GM13976 (cell line): ENCODE data around the gene DDAH2.

Experiments used
- DNase-seq: peaks from one replicate; pipeline ENCODE4 v3.0.0; 2012; ENCODE audit warnings: low spot score
- in situ Hi-C: fragments of 300-500 bp; cut with MboI; formaldehyde crosslinking; loops from one replicate; pipeline ENCODE4 v1.12.0; 2022; ENCODE audit warnings: low sequenced_read_pairs, mixed read lengths, inconsistent platforms; ENCODE audit not compliant: unreplicated experiment
- TF ChIP-seq, protein P1 (sequence below): IDR thresholded peaks from 2 replicates; pipeline ENCODE4 v1.5.1; 2012; ENCODE audit warnings: borderline replicate concordance, mild to moderate bottlenecking; ENCODE audit not compliant: insufficient read depth; ENCODE audit errors: extremely low read depth, missing control alignments, control extremely low read depth

Gene DDAH2

DNA sequence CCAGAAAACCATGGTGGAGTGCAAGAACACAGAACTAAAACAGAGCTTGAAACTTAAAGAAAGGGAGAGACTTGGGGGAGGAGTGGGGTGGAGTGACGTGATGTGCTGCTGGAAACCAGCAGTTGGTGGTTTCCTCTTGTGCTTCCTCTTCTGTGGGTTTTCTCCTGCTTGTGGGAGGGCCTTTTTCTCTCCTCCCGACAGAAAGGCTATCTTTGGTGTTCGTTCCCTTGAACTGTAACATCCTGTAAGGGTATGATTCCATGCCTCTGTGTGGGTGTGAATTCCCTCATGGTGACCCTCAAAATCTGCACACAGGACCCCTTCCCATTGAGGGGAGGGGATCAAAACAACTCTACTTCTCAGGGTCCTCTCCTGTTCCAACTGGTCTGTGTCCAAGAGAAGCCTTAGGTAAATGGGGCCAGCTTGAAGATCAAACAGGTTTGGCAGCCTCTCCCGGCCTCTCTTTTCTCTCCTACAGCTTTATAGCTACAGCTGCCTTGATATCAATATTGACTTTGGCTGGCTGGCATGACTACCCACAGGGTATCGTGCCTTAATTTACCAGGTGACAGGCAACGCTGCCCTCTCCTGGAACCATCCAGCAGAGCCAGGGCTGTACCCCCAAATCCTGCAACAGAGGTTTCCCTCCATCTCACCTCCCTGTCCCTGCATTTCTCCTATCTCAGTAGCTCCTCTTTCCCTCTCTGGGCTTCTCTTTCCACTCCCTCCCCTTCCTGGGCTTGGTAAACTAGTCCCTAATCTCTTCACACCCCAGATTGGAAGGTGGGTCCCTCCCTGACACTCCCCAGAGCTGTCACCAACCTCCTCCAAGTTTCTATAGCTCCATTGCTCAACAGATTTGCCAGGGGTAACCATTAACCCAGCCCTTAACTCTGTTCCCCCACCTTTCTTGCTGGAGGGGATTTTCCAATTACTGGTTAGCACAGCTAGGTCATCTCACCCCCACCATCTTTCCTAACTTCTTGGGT lies 9.2 kb upstream of the DDAH2 start:
- in situ Hi-C loops = no loop called here
- peak; percentile 78 for DNase-seq
- TF ChIP-seq, protein P1, sequence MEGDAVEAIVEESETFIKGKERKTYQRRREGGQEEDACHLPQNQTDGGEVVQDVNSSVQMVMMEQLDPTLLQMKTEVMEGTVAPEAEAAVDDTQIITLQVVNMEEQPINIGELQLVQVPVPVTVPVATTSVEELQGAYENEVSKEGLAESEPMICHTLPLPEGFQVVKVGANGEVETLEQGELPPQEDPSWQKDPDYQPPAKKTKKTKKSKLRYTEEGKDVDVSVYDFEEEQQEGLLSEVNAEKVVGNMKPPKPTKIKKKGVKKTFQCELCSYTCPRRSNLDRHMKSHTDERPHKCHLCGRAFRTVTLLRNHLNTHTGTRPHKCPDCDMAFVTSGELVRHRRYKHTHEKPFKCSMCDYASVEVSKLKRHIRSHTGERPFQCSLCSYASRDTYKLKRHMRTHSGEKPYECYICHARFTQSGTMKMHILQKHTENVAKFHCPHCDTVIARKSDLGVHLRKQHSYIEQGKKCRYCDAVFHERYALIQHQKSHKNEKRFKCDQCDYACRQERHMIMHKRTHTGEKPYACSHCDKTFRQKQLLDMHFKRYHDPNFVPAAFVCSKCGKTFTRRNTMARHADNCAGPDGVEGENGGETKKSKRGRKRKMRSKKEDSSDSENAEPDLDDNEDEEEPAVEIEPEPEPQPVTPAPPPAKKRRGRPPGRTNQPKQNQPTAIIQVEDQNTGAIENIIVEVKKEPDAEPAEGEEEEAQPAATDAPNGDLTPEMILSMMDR = peak; percentile 9

DNA sequence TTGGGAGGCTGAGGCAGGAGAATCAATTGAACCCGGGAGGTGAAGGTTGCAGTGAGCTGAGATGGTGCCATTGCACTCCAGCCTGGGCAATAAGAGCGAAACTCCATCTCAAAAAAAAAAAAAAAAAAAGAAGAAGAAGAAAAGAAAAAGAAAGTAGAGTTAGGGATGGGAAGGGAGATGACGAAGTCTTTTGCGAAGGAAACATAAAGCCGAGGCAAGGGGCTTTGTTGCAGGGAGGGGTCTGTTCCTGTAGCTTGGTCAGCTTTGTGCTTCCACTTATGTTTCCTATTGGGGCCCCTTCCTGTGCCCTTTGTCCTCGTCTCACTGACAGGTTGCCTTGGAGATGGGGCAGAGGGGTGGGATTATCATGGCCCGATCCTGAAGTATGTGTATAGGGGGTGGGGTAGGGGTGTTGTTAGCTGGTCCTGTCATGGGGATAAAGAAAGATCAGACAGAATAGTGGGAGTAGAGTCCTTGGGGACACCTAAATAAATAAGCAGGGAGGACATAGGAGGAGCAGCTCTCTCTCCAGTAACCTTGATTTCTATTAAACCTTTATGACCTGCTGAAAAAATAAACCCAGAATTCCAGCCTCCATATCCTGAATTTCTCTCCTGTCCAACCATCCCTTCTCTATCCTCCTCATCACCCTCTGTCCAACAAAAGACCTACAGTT lies 8.4 kb upstream of the DDAH2 start:
- in situ Hi-C loops = no loop called here
- DNase-seq = no peak
- TF ChIP-seq, protein P1 = no peak

DNA sequence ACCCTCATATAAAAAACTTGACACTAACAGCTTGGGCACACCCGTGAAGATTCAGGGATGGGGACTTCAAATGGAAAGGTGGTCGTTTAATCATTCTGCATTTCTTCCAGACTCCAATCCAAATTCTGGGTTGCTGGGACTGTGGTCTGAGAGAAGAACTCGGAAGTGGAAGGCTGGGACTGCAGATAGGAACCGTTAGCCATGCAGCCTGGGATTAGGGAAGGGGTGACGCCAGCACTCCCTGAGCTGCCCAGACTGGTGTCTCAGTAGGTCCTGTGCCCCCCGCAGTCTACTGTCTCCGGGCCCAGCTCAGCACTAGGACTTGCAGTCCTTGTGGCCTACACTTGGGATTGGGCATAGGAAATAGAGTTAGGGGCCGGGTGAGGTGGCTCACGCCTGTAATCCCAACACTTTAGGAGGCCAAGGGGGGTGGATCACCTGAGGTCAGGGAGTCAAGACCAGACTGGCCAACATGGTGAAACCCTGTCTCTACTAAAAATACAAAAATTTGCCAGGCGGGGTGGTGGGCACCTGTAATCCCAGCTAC lies 7.7 kb upstream of the DDAH2 start:
- TF ChIP-seq, protein P1 = no peak
- in situ Hi-C loops = no loop called here
- DNase-seq = no peak

DNA sequence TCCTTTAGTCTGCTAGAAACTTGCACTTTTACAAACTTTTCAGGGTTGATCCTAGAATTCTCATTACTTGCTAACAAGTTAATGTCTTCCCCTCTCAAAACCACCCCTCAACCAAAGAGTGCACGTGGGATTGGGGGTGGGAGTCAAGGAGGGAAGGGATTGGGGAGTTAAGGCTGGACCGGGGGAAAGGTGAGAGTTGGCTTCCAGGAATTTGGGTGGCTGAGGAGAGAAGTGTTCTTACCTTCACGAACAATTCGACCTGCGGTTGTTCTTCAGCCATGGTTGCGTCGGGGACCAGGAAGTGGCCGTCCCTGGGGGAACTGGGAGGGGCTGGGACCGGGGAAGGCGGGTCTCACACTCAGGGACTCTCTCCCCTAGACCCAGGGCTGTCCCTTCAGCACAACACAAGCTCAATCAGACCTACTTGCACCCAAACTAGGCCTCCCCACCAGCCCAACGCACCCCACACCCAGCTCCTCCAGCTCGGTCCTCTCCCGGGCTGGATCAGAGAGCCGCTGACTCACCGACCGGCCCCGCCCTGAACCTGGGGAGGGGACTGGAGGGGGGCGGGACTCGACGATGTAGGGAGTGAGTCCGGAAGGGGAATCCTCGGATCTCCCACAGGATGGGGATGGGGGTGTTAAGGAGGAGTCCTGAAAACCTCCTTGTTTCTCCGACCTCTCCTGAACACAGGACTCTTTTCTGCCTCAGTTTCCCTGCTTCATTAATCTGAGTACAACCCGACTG lies 7.1 kb upstream of the DDAH2 start, which contains the start of gene CLIC1:
CLIC1 (minus strand) TSS at position 510 of the 747 bp plus-strand sequence; CDS start at position 280, 230 bp downstream.
- DNase-seq = peak; percentile 86
- TF ChIP-seq, protein P1 = no peak
- in situ Hi-C loops = no loop called here

DNA sequence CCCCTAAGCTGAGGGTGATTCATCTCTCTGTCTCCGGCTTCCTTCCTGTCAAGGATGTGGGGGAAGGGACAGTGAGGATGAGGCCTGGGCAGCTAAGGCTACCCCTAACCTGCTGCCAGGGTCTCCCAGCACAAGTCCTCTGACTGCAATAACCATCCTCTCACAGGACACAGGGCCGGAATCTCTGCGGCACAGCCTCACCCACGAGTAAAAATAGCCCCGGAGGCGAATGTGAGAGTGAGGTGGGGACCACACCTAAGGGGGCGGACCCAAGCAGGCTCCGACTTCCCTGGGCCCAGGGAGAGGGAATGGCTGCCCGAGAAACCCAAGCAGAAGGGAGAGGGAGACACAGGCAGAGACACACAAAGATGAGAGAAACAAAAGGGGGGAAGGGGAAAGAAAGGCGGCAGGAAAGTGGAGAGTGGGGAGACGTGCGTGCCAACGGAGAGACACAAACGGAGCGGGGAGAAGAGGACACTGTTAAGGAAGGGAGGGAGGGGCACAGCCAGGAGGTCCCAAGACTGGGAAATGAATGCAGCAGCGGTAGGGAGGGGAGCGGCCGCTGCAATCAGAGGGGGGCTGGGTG lies 5.8 kb upstream of the DDAH2 start:
- DNase-seq = peak; percentile 84
- TF ChIP-seq, protein P1 = no peak
- in situ Hi-C loops = no loop called here
